GM10266 (cell line): Measurements from ENCODE around the gene C6orf47.

ENCODE experiments used
- DNase-seq: peaks from one replicate; pipeline ENCODE4 v3.0.0; 2012; ENCODE audit errors: extremely low spot score
- CTCF ChIP-seq: IDR thresholded peaks from 2 replicates; pipeline ENCODE4 v1.5.1; 2012; ENCODE audit warnings: mild to moderate bottlenecking, low read depth; ENCODE audit not compliant: control insufficient read depth, insufficient read depth; ENCODE audit errors: missing control alignments

Gene C6orf47

GRCh38 chr6:31686483-31686882 is 25.9 kb upstream of the C6orf47 start:
- TF ChIP-seq CTCF: no peak
- DNase-seq: no peak

- TF ChIP-seq CTCF: no peak
- DNase-seq: no peak
Measured at GRCh38 chr6:31683591-31683990, 23.0 kb upstream of the C6orf47 start.

GRCh38 chr6:31681135-31681671 is 20.6 kb upstream of the C6orf47 start:
- TF ChIP-seq CTCF: peak; percentile 31
- peak; percentile 62 for DNase-seq

GRCh38 chr6:31680226-31681134 is 19.9 kb upstream of the C6orf47 start, which contains the start of gene LY6G5C:
TSS of gene LY6G5C (minus strand) at chr6:31681067. CDS start at chr6:31680373, 694 bp downstream.
- TF ChIP-seq CTCF: peak; percentile 87
- peak; percentile 78 for DNase-seq

- no peak for TF ChIP-seq CTCF
- no peak for DNase-seq
Measured at GRCh38 chr6:31677955-31678354, 17.4 kb upstream of the C6orf47 start.

GRCh38 chr6:31676904-31677303 is 16.3 kb upstream of the C6orf47 start:
- DNase-seq: no peak
- TF ChIP-seq CTCF: no peak
